Ovary (tissue), 9 donors: ENCODE data around the gene IFITM2. TPM values are rescaled to one million over a fixed set of nuclear protein-coding genes. Genes with fewer than 3 reads are reported as not detected.
A peak's percentile ranks its signal among the peaks of the same experiment; 100 is the strongest.

Source experiments
- DNase-seq, 5 donors: peaks; one replicate each; pipeline ENCODE4 v3.0.0-alpha.2; 2019 to 2020
- H3K27ac ChIP-seq, 2 donors: fragments of 200-600 bp; one replicate each; pipeline versions ENCODE4 v1.5.1 to v1.8.0; 2019 to 2022
- H3K27me3 ChIP-seq: fragments of 200-600 bp; one replicate; pipeline ENCODE4 v1.8.0; 2022
- H3K36me3 ChIP-seq: fragments of 200-600 bp; sonication (generic); one replicate; pipeline ENCODE4 v1.5.1; 2019
- H3K4me1 ChIP-seq: one replicate; pipeline ENCODE4 v1.8.1; 2013; ENCODE audit warnings: mild to moderate bottlenecking, moderate library complexity; ENCODE audit not compliant: insufficient read depth
- H3K4me3 ChIP-seq: fragments of 200-600 bp; sonication (generic); one replicate; pipeline ENCODE4 v1.5.1; 2017
- H3K9me3 ChIP-seq, 2 donors: fragments of 200-600 bp in 1 of 2; sonication (generic) in 1 of 2; one replicate each; pipeline versions ENCODE4 v1.5.1 to v1.8.1; 2013 to 2019; ENCODE audit warnings: mild to moderate bottlenecking in 1 of 2, moderate library complexity in 1 of 2
- EP300 ChIP-seq: sonication (generic); formaldehyde crosslinking; IDR thresholded peaks from one replicate; pipeline ENCODE4 v1.6.1; 2017; ENCODE audit warnings: antibody characterized with exemption
- POLR2A ChIP-seq: fragments of 450-650 bp; IDR thresholded peaks from one replicate; pipeline ENCODE4 v1.6.1; 2017; ENCODE audit warnings: antibody characterized with exemption, mild to moderate bottlenecking, moderate library complexity
- whole genome bisulfite sequencing, 3 donors: extraction: QIAGEN DNeasy Blood & Tissue Kit in 1 of 3; methylation state at CpG; one replicate each; pipeline versions ENCODE4 v1.1.5 to v1.1.7; 2013 to 2017; 5-methylcytosine and 5-hydroxymethylcytosine counted together
- intact Hi-C, 4 donors: fragments of 100-400 bp; cut with DNase I; formaldehyde crosslinking; loops; one replicate each; pipeline versions ENCODE4 v1.11.0 to v1.15.1; 2022 to 2023
- polyA plus RNA-seq, 2 donors: library from polyadenylated mRNA; stranded (reverse); fragments of 200-250 nt in 1 of 2; fragments of 350-450 nt in 1 of 2; fragmentation: Illumina TruSeq in 1 of 2; extraction: RNeasy Lipid Tissue Mini Kit (QIAGEN cat#74804) in 1 of 2; gene quantifications; one replicate each; pipeline ENCODE4 v1.2.3, GENCODE V29; 2013 to 2014
- total RNA-seq, 7 donors: library from RNA; depleted of rRNA in 2 of 7; stranded (reverse); fragments of >200 nt in 2 of 7; fragmentation: NEBNext Ultra II Directional in 3 of 7; extraction: Animal tissue kit (Norgen Biotek cat#: 25700) in 3 of 7; gene quantifications; one replicate each; pipeline versions ENCODE4 v1.1.0 to v1.2.4, GENCODE V29; 2016 to 2023
- TF ChIP-seq, protein P1 (sequence below), 3 donors: fragments of 450-650 bp in 2 of 3; fragments of 200-600 bp in 1 of 3; IDR thresholded peaks; one replicate each; pipeline versions ENCODE4 v1.5.1 to v1.8.0; 2016 to 2022; ENCODE audit warnings: antibody characterized with exemption in 3 of 3, mild to moderate bottlenecking in 1 of 3
- donor health status: DM: no; HTN: no; CAD: no; lungs with moderate emphysema.
- donor health status: DM: no; HTN: no; CAD: no.
- donor health status: Bipolar disorder and iron deficiency.
- donor health status: DM: yes; HTN: yes; CAD: no.
- donor health status: DM: no; HTN: no; CAD: no.
- donor health status: DM: yes; HTN: yes; CAD: no.

Gene IFITM2
- total and polyA plus RNA-seq, 9 donors: 207 to 1,149 (median 546) TPM

DNA sequence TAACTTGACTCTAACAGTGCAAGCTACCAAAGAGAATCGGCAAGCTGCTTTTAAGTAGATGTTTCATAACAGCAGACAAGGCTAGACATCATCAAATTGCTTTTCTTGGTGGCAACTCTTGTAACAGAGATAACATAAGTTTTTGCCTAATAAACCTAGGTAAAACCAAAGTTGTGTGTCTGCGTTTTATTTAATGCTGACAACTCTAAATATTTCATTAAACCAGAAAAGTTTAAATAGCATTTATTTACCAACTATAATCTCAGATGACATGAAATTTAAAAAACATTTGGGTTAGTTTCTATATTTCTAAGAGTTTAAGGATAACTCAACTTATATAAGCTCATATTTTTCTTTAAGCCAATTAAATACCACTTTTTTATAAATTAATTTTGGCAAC lies 32.3 kb downstream of the IFITM2 start:
- Histone ChIP-seq H3K4me1 (peaks cover 14% of the 10 kb centered on the region), H3K4me3 (no peak overlapping the region), H3K27me3 (no peaks in the 10 kb centered on the region), H3K9me3 (no peaks in the 10 kb centered on the region), H3K27ac (no peak overlapping the region), H3K36me3 (no peaks in the 10 kb centered on the region)
- intact Hi-C loops: no loop called here
- DNase-seq: no peak
- TF ChIP-seq EP300 (no peak), POLR2A (no peak)
- TF ChIP-seq, protein P1, sequence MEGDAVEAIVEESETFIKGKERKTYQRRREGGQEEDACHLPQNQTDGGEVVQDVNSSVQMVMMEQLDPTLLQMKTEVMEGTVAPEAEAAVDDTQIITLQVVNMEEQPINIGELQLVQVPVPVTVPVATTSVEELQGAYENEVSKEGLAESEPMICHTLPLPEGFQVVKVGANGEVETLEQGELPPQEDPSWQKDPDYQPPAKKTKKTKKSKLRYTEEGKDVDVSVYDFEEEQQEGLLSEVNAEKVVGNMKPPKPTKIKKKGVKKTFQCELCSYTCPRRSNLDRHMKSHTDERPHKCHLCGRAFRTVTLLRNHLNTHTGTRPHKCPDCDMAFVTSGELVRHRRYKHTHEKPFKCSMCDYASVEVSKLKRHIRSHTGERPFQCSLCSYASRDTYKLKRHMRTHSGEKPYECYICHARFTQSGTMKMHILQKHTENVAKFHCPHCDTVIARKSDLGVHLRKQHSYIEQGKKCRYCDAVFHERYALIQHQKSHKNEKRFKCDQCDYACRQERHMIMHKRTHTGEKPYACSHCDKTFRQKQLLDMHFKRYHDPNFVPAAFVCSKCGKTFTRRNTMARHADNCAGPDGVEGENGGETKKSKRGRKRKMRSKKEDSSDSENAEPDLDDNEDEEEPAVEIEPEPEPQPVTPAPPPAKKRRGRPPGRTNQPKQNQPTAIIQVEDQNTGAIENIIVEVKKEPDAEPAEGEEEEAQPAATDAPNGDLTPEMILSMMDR (IDR thresholded peaks at IDR 0.05): no peak
- WGBS, 3 donors: 91 to 94% (median 92%) methylated on average over 2 of the region's 2 CpGs

DNA sequence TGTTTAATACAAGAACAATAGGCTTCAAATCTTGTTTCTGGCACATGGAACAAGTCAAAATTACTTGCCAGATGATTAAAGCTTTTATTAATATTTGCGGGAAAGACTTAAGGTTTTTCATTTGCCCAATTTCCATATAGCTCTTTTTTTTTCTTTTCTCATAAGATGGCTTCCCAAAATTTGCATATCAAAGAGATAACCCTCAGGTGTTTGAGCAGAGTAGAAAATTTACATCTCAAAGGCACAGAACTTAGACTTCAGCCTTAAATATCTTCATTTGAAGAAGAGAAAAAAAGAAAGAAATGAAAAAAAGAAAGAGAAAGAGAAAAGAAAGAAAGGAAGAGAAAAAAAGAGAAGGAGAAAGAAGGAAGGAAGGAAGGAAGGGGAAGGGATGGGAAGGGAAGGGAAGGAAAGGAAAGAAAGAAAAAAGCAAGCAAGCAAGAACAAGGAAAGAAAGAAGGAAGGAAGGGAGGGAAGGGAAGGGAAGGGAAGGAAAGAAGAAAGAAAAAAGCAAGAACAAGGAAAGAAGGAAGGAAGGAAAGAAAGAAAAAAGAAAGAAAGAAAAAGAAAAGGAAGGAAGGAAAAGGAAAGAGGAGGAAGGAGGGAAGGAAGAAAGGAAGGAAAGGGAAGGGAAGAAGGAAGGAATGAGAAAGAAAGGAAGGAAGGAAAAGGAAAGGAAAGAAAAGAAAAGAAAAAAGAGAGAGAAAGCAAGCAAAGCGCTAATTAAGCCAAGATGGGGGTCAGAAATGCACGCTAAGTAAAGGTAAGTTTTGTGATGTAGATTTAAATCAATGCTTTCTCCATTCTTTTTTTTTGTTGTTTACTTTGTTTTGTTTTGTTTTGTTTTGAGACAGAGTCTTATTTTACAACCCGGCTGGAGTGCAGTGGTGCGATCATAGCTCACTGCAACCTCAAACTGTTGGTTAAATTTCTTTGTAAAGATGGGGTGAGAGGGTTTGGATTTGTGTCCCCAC lies 33.2 kb downstream of the IFITM2 start:
- TF ChIP-seq EP300 (no peak), POLR2A (no peak)
- TF ChIP-seq, protein P1 (IDR thresholded peaks at IDR 0.05): no peak
- intact Hi-C loops: no loop called here
- no peaks in the 10 kb centered on the region for H3K27me3 ChIP-seq
- H3K9me3 ChIP-seq: no peaks in the 10 kb centered on the region
- H3K27ac ChIP-seq: no peak overlapping the region
- peaks cover 10% of the 10 kb centered on the region for H3K4me1 ChIP-seq
- no peaks in the 10 kb centered on the region for H3K36me3 ChIP-seq
- WGBS, 3 donors: 72 to 88% (median 81%) methylated on average over 4 to 5 of the region's 5 CpGs
- no peak overlapping the region for H3K4me3 ChIP-seq
- peak in 1 of 5 donors; percentile 2 for DNase-seq

DNA sequence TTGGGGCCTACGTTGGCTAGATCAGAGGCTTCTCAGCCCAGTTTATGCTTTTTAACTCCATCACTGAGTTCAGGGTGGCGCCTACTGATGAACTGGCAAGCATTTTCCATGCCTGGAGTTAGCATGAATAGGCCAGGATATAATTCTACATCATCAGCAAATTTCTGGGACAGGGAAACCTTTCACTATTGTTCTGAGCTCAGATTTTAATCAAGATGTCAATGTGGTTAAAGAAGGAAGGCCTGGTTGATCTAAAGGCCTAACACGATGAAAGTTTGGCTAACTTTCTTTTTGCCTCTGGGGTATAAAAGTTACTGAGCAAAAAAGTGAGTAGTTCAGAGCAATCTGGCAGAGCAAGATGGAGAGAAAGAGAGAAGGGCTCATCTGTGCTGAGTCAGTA lies 34.7 kb downstream of the IFITM2 start:
- H3K4me1 ChIP-seq: peaks cover 2% of the 10 kb centered on the region
- 88 to 91% (median 90%) methylated on average over 3 of the region's 3 CpGs for WGBS, 3 donors
- peak in 1 of 5 donors; percentile 1 for DNase-seq
- intact Hi-C loops: no loop called here
- H3K36me3 ChIP-seq: no peaks in the 10 kb centered on the region
- H3K27ac ChIP-seq: no peak overlapping the region
- H3K9me3 ChIP-seq: no peaks in the 10 kb centered on the region
- TF ChIP-seq, protein P1 (IDR thresholded peaks at IDR 0.05): no peak
- TF ChIP-seq EP300: no peak
- no peak for TF ChIP-seq POLR2A
- no peak overlapping the region for H3K4me3 ChIP-seq
- H3K27me3 ChIP-seq: no peaks in the 10 kb centered on the region

DNA sequence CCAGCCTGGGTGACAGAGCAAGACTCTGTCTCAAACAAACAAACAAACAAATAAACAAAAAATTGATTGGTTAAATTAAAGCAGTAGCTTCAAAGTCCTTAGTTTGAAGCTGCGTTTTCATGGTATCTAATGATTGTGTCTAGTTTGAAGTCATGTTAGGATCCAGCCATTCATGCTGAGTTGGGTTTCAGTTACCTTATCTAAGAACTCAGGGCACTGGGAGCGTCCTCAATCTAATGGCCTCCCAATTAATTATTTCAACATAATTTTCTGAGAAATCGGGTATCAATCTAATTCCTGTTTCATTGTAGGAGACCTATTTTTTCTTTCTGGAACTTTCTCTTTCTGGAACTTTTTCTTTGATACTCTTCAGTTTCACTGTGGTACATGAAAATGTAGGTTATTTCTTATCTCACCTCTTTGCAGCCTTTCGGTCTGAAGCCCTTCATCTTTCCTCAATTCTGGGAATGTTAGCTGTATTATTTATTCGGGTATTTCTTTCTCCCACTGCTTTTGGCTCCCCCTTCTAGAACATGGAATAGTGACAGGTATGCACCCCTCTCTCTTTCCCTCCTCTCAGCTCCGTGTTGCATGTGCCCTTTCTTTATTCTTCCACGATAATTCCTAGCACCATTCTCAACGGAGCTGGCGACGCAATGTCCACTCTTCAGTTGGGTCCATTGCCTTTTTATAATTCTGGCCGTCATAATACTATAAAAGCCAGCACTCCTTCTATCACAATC lies 37.4 kb downstream of the IFITM2 start:
- intact Hi-C loops: no loop called here
- Histone ChIP-seq H3K9me3 (no peaks in the 10 kb centered on the region), H3K27me3 (no peaks in the 10 kb centered on the region), H3K4me3 (no peak overlapping the region), H3K27ac (no peak overlapping the region), H3K4me1 (no peaks in the 10 kb centered on the region), H3K36me3 (no peaks in the 10 kb centered on the region)
- WGBS, 3 donors: 85 to 88% (median 87%) methylated on average over 11 of the region's 11 CpGs
- TF ChIP-seq, protein P1 (IDR thresholded peaks at IDR 0.05): no peak
- TF ChIP-seq POLR2A (no peak), EP300 (no peak)
- peak in 2 of 5 donors; percentile 2 to 7 for DNase-seq
